Activated CD8-positive, alpha-beta memory T cell treated with anti-CD3 and anti-CD28 coated beads, Interleukin-2, amount 50 U/mL, for 24 hours (primary cell): ENCODE measurements around the gene TOGARAM1.
"Not testable (repeated sequence)": the region's sequence is repeated elsewhere in the genome, so short reads cannot be mapped to it uniquely, and the experiment has no call there.

Experiments
- DNase-seq: peaks from one replicate; pipeline ENCODE4 v3.0.0-alpha.2; 2020; ENCODE audit errors: extremely low read depth

Gene TOGARAM1

DNA sequence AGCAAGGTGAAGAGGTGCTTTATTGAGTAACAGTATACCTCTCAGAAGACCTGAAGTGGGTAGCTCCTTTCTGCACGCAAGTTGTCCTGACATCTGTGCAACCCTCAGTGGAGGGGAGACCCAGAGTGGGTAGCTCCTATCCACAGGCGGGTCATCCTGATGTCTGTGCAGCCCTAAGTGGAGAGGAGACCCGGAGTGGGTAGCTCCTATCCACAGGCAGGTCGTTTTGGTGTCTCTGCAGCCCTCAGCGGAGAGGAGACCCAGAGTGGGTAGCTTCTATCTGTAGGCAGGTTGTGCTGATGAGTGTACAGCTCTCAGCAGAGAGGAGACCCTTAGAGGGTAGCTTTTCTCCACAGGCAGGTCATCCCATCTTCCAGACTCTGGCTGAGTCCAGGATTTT is 76.9 kb downstream of the TOGARAM1 start:
- no peak for DNase-seq

DNA sequence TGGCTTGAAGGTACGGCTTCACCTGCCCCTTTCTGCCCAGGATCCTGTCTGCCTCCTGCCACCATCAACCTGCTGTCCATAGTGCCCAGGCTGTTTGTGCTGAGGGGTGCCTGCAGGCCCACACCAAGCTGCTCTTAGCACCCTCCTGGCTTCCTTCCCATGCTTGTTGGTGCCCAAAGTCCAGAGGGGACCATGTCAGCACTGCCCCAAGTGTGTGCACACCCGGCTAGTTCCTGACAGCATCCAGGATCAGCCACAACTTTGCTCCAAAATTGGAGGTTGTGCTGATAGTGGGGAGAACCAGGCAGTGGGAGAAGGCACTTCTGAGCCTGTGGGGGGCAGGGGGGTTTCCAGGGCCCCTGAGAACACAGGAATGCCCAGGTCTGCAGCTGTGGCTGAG is 77.4 kb downstream of the TOGARAM1 start:
- DNase-seq: no peak

GRCh38 chr14:45041641-45042040 is 79.7 kb downstream of the TOGARAM1 start:
- no peak for DNase-seq

- DNase-seq: no peak
Measured at GRCh38 chr14:45044638-45045037, 82.6 kb downstream of the TOGARAM1 start.

- no peak for DNase-seq
Measured at GRCh38 chr14:45048385-45048784, 86.4 kb downstream of the TOGARAM1 start.

GRCh38 chr14:45051180-45051579 is 89.2 kb downstream of the TOGARAM1 start:
- no peak for DNase-seq

GRCh38 chr14:45051896-45052295 is 89.9 kb downstream of the TOGARAM1 start:
- DNase-seq: no peak

- no peak for DNase-seq
Measured at GRCh38 chr14:45057349-45057748, 95.4 kb downstream of the TOGARAM1 start.

DNA sequence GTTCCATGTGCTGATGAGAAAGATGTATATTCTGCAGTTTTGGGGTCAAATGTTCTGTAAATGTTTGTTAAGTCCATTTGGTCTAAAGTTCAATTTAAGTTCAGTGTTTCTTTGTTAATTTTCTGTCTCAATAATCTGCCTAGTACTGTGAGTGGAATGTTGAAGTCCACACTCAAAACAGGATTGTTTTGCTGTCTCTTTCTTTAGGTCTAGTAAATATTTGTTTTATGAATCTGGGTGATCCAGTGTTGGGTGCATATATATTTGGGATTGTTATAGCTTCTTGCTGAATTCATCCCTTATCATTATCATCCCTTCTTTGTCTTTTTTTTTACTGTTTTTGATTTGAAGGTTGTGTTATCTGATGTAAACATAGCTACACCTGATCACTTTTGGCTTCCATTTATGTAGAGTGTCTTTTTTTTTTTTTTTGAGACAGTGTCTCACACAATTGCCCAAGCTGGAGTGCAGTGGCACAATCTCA is 95.9 kb downstream of the TOGARAM1 start:
- DNase-seq: no peak

DNA sequence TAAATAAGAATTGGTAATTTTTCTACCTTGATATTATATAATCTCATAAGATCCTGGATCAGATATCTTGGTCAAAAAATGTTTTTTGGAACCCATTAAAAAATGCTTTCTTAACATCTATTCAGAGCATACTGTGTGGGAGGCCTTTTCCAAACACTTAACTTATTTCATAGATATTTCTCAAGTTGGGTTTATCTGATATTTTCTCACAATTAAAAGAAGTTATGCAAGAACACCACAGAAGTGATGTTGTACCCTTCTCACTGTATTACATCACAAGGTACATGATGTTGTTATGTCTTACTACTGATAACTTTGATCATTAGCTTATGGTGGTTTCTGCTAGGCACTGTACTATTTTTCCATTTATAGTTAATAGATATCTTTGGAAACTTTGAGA is 98.6 kb downstream of the TOGARAM1 start:
- DNase-seq: no peak

- no peak for DNase-seq
Measured at GRCh38 chr14:45065540-45065939, 103.5 kb downstream of the TOGARAM1 start.

DNA sequence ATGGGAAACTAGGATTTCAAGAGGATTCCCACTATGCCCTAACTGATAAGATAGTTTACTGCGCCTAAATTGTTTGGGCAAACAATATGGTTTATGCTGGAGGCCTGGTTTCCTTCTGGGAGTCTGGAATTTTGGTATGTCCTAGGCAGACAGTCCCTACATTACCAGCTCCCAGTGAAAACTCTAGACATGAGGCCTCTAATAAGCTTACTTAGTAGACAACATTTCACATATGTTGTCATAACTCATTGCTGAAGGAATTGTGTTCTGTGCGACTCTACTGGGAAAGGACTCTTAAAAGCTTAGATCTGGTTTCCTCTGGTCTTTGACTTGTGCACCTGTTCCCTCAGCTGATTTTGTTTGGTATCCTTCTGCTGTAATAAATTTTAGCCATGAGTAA is 104.0 kb downstream of the TOGARAM1 start:
- no peak for DNase-seq

DNA sequence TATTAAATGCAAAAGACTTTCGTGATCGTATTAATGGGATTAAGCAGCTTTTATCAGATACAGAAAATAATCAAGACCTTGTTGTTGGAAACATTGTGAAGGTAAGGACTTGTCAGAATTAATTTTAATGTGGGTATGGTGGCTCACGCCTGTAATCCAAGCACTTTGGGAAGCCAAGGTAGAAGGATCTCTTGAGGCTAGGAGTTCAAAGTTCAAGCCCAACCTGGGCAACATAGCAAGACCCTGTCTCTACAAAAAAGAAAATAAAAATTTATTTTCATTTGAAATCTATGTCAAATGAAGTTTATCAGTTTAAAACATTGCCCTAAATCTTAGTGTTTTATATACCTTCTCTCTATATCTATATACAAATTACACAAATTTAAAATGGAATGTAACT is 104.7 kb downstream of the TOGARAM1 start:
- no peak for DNase-seq

GRCh38 chr14:45068396-45068795 is 106.4 kb downstream of the TOGARAM1 start:
- no peak for DNase-seq

DNA sequence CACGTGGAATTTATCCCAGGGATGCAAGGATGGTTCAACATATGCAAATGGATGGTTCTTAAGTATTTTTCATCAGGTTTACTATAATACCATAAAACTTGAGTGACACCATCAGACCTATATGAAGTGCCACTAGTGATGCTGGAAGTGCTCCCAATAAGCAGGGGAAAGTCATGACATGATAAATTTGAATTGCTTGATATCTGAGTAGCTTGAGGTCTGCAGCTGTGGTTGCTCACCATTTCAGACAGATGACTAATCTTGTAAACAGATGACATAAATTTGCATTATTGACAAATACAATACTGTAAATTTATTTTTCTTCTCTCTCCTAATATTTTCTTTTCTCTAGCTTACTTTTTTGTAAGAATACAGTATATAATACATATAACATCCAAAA is 108.2 kb downstream of the TOGARAM1 start:
- DNase-seq: no peak

GRCh38 chr14:45072126-45072525 is 110.1 kb downstream of the TOGARAM1 start:
- no peak for DNase-seq

DNA sequence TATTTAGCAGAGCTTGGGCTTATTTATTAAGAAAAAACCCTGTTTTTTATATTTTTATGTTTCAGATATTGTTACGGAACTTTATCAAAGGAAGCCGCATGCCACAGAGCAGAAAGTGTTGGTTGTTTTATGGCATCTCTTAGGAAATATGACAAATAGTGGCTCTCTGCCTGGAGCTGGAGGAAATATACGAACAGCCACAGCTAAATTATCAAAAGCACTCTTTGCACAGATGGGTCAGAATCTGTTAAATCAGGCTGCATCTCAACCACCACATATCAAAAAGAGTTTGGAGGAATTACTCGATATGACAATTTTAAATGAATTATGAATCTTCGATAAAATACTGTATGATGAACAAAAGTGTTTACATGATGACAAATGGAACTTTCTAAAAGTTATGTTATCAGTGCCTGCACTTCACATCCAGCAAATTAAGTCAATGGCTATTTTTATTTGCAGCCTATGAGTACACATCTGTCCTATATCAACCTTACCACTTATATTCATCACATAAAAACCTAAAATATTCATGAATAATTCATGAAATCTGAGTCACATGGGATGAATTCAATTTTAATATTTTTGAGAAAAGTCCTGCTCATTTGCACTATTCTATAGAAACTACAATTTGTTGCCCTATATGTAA is 111.4 kb downstream of the TOGARAM1 start:
- no peak for DNase-seq

DNA sequence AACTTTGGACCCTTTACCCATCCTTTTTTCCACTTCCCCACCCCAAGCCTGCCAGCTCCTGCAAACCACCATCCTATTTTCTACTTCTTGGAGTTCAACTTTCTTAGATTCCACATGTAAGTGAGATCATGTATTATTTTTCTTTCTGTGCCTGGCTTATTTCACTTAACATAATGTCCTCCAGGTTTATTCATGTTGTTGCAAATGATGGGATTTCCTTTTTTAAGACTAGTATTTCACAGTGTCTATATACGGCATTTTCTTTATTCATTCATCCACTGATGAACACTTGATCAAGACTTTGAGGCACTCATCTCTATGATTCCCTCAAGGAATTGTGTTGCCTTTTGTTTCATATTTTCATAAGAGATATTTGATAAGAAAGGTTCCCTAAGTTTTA is 116.3 kb downstream of the TOGARAM1 start:
- DNase-seq: no peak

DNA sequence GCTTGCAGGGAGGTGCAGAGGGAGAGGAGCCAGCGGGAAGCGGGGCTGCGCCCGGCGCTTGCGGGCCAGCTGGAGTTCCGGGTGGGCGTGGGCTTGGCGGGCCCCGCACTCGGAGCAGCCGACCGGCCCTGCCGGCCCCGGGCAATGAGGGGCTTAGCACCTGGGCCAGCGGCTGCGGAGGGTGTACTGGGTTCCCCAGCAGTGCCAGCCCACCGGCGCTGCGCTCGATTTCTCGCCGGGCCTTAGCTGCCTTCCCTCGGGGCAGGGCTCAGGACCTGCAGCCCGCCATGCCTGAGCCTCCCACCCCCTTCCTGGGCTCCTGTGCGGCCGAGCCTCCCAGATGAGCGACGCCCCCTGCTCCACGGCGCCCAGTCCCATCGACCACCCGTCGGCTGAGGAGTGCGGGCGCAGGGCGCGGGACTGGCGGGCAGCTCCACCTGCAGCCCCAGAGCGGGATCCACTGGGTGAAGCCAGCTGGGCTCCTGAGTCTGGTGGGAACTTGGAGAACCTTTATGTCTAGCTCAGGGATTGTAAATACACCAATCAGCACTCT is 118.5 kb downstream of the TOGARAM1 start:
- DNase-seq: not testable (repeated sequence)

GRCh38 chr14:45081096-45081495 is 119.1 kb downstream of the TOGARAM1 start:
- not testable (repeated sequence) for DNase-seq

GRCh38 chr14:45082420-45082819 is 120.4 kb downstream of the TOGARAM1 start:
- DNase-seq: no peak

DNA sequence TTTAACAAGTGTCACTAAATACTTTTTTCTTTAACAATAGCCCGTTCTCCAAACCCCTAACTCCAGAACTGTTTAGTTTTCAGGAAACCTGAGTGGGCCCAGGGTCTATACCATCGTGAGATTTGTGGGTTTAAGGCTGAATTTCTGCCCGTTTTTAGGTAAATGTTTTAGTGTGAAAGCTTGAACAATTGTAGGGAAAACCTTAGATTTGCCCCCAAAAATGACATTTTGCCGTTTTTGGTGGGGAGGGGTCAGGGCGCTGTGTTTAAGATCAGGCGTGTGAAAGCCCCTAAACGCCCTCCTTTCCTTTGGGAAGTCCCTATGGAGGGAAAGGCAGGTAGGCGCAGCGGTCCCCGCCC is 121.6 kb downstream of the TOGARAM1 start:
- DNase-seq: no peak

GRCh38 chr14:45083976-45084722 is 122.2 kb downstream of the TOGARAM1 start, which contains the start of gene PRPF39:
Gene PRPF39 (plus strand): TSS chr14:45084116. CDS start chr14:45095240, 11,124 bp downstream.
- peak; percentile 85 for DNase-seq
